T-cell (primary cell): ENCODE measurements around the gene SLC16A8. TPM values are rescaled to one million over a fixed set of nuclear protein-coding genes. Genes with fewer than 3 reads are reported as not detected.

Experiments
- ATAC-seq, 4 experiments: fragments of 200-7000 bp in 3 of 4; fragments of 150-1000 bp in 1 of 4; cut with Tn5 transposase; replicated peaks in 1 of 4; 1 replicate in 3 of 4; 2 replicates in 1 of 4; pipeline ENCODE4 v1.10.0; 2021; ENCODE audit warnings: moderate library complexity in 3 of 4, mild to moderate bottlenecking in 2 of 4, moderate number of reproducible peaks in 1 of 4
- CTCF ChIA-PET, 2 donors: fragments of 300-600 bp; sonication (Branson Sonifier 250); formaldehyde crosslinking; loops; one replicate each; lab custom pipeline; 2022; ENCODE audit warnings: antibody characterized with exemption in 2 of 2; lab: Charles Lee
- POLR2A ChIA-PET, 2 donors: fragments of 300-600 bp; sonication (Branson Sonifier 250); formaldehyde crosslinking; loops; one replicate each; lab custom pipeline; 2022; ENCODE audit warnings: antibody characterized with exemption in 2 of 2; lab: Charles Lee
- DNase-seq, 35 experiments: peaks; one replicate each; pipeline versions ENCODE4 v3.0.0 to v3.0.0-alpha.2; 2013 to 2023
- H3K27ac ChIP-seq: one replicate; pipeline ENCODE4 v1.5.1; 2013; ENCODE audit warnings: low read length
- H3K27me3 ChIP-seq, 2 experiments: replicated peaks in 1 of 2; 1 replicate in 1 of 2; 2 replicates in 1 of 2; pipeline versions ENCODE4 v1.6.1 to v1.7.0; 2013; ENCODE audit warnings: low read length in 1 of 2, mixed read lengths in 1 of 2; ENCODE audit not compliant: control insufficient read depth in 2 of 2, insufficient read depth in 2 of 2; ENCODE audit errors: extremely low read depth in 1 of 2
- H3K36me3 ChIP-seq, 2 donors: 1 replicate in 1 of 2; 2 replicates in 1 of 2; pipeline versions ENCODE4 v1.6.1 to v1.7.0; 2013; ENCODE audit warnings: low read length in 1 of 2; ENCODE audit not compliant: control insufficient read depth in 2 of 2, insufficient read depth in 1 of 2; ENCODE audit errors: extremely low read depth in 1 of 2
- H3K4me1 ChIP-seq, 2 experiments: 1 replicate in 1 of 2; 2 replicates in 1 of 2; pipeline versions ENCODE4 v1.6.1 to v1.7.0; 2013; ENCODE audit warnings: low read length in 2 of 2, mixed read lengths in 1 of 2; ENCODE audit not compliant: insufficient read depth in 2 of 2, control insufficient read depth in 1 of 2; ENCODE audit errors: extremely low read depth in 1 of 2
- H3K4me3 ChIP-seq, 2 donors: 1 replicate in 1 of 2; 2 replicates in 1 of 2; pipeline versions ENCODE4 v1.5.1 to v1.7.0; 2013; ENCODE audit warnings: mild to moderate bottlenecking in 2 of 2, low read length in 1 of 2, moderate library complexity in 1 of 2; ENCODE audit not compliant: control insufficient read depth in 1 of 2; ENCODE audit errors: extremely low read depth in 1 of 2
- H3K9me3 ChIP-seq: 2 replicates; pipeline ENCODE4 v1.7.0; 2013
- H3K27ac Mint-ChIP-seq, 2 donors: one replicate each; pipeline ENCODE4 v1.8.0; 2020 to 2021; ENCODE audit warnings: mild to moderate bottlenecking in 2 of 2, mixed read lengths in 2 of 2
- H3K27me3 Mint-ChIP-seq, 2 donors: one replicate each; pipeline ENCODE4 v1.8.0; 2021 to 2022; ENCODE audit warnings: mixed read lengths in 2 of 2
- H3K36me3 Mint-ChIP-seq: one replicate; pipeline ENCODE4 v1.8.0; 2021; ENCODE audit warnings: mixed read lengths
- H3K4me1 Mint-ChIP-seq, 3 donors: one replicate each; pipeline ENCODE4 v1.8.0; 2020 to 2022; ENCODE audit warnings: mixed read lengths in 3 of 3, mild to moderate bottlenecking in 1 of 3
- H3K4me3 Mint-ChIP-seq, 3 donors: one replicate each; pipeline ENCODE4 v1.8.0; 2020 to 2022; ENCODE audit warnings: mild to moderate bottlenecking in 3 of 3, mixed read lengths in 3 of 3, moderate library complexity in 3 of 3
- H3K9me3 Mint-ChIP-seq, 3 donors: one replicate each; pipeline ENCODE4 v1.8.0; 2020 to 2022; ENCODE audit warnings: mixed read lengths in 3 of 3
- WGBS: methylation state at CpG from one replicate; pipeline ENCODE4 v1.1.5; 2013; ENCODE audit warnings: missing lambda C conversion rate; ENCODE audit not compliant: insufficient coverage; 5-methylcytosine and 5-hydroxymethylcytosine counted together
- total RNA-seq, 35 experiments: library from RNA in 6 of 35; stranded (reverse) in 6 of 35; fragments of 120-200 nt in 1 of 35; gene quantifications; one replicate each; pipeline versions ENCODE4 v1.2.1 to v1.2.4 and lab custom pipeline; 2013 to 2026

The SLC16A8 gene
- total RNA-seq, 5 donors from 2014 or later (not counting 1 experiment from before 2014, with no cell fraction given): 0.19 TPM; not detected in 4

- H3K27me3 ChIP-seq: no peaks in the 10 kb centered on the region
- H3K9me3 ChIP-seq: no peaks in the 10 kb centered on the region
- Mint-ChIP-seq H3K36me3 (peaks cover 29% of the 10 kb centered on the region), H3K27me3 (no peaks in the 10 kb centered on the region), H3K9me3 (no peaks in the 10 kb centered on the region), H3K4me1 (no peaks in the 10 kb centered on the region), H3K27ac (no peak overlapping the region), H3K4me3 (no peak overlapping the region)
- no peak overlapping the region for H3K4me3 ChIP-seq
- H3K27ac ChIP-seq: no peak overlapping the region
- ChIA-PET CTCF (no interaction called here), POLR2A (no interaction called here)
- H3K4me1 ChIP-seq: no peaks in the 10 kb centered on the region
- WGBS: 94% methylated on average over 6 of the region's 10 CpGs
- no peak for DNase-seq
- no peak for ATAC-seq
- peaks cover 25 to 58% of the 10 kb centered on the region in 2 donors for H3K36me3 ChIP-seq
Observed at GRCh38 chr22:38129021-38129420, 45.0 kb upstream of the SLC16A8 start.

- ChIA-PET CTCF (no interaction called here), POLR2A (no interaction called here)
- ATAC-seq (no peak), DNase-seq (no peak)
- H3K27me3 Mint-ChIP-seq: no peaks in the 10 kb centered on the region
- no peaks in the 10 kb centered on the region for H3K9me3 Mint-ChIP-seq
- no peak overlapping the region for H3K27ac ChIP-seq
- no peak overlapping the region for H3K4me3 ChIP-seq
- H3K4me3 Mint-ChIP-seq: no peak overlapping the region
- 87% methylated on average over 7 of the region's 9 CpGs for WGBS
- peaks cover 23 to 49% of the 10 kb centered on the region in 2 donors for H3K36me3 ChIP-seq
- H3K9me3 ChIP-seq: no peaks in the 10 kb centered on the region
- peaks cover 25% of the 10 kb centered on the region for H3K36me3 Mint-ChIP-seq
- H3K27ac Mint-ChIP-seq: no peak overlapping the region
- H3K27me3 ChIP-seq: no peaks in the 10 kb centered on the region
- no peaks in the 10 kb centered on the region for H3K4me1 Mint-ChIP-seq
- H3K4me1 ChIP-seq: no peaks in the 10 kb centered on the region
Observed at GRCh38 chr22:38127869-38128268, 43.9 kb upstream of the SLC16A8 start.

- CTCF ChIA-PET: no interaction called here
- Mint-ChIP-seq H3K27ac (no peak overlapping the region), H3K36me3 (peaks cover 20% of the 10 kb centered on the region), H3K9me3 (no peaks in the 10 kb centered on the region), H3K27me3 (no peaks in the 10 kb centered on the region), H3K4me1 (no peaks in the 10 kb centered on the region), H3K4me3 (no peak overlapping the region)
- no peak overlapping the region for H3K4me3 ChIP-seq
- WGBS: 96% methylated on average over 20 of the region's 23 CpGs
- H3K36me3 ChIP-seq: peaks cover 23 to 42% of the 10 kb centered on the region in 2 donors
- DNase-seq (no peak), ATAC-seq (no peak)
- H3K9me3 ChIP-seq: no peaks in the 10 kb centered on the region
- H3K27me3 ChIP-seq: no peaks in the 10 kb centered on the region
- POLR2A ChIA-PET: no interaction called here
- H3K4me1 ChIP-seq: no peaks in the 10 kb centered on the region
- H3K27ac ChIP-seq: no peak overlapping the region
Observed at GRCh38 chr22:38126928-38127668, 43.1 kb upstream of the SLC16A8 start.

- Mint-ChIP-seq H3K27me3 (no peaks in the 10 kb centered on the region), H3K4me3 (no peak overlapping the region), H3K9me3 (no peaks in the 10 kb centered on the region), H3K36me3 (peaks cover 15% of the 10 kb centered on the region), H3K27ac (no peak overlapping the region), H3K4me1 (no peaks in the 10 kb centered on the region)
- POLR2A ChIA-PET: no interaction called here
- no peaks in the 10 kb centered on the region for H3K27me3 ChIP-seq
- no peaks in the 10 kb centered on the region for H3K9me3 ChIP-seq
- CTCF ChIA-PET: no interaction called here
- ATAC-seq (no peak), DNase-seq (no peak)
- H3K27ac ChIP-seq: no peak overlapping the region
- H3K4me3 ChIP-seq: no peak overlapping the region
- peaks cover 23 to 42% of the 10 kb centered on the region in 2 donors for H3K36me3 ChIP-seq
- WGBS: 87% methylated on average over 6 of the region's 11 CpGs
- no peaks in the 10 kb centered on the region for H3K4me1 ChIP-seq
Observed at GRCh38 chr22:38125751-38126201, 41.8 kb upstream of the SLC16A8 start.

GRCh38 chr22:38125038-38125610 is 41.1 kb upstream of the SLC16A8 start:
- Histone ChIP-seq H3K9me3 (no peaks in the 10 kb centered on the region), H3K27me3 (no peaks in the 10 kb centered on the region), H3K36me3 (peaks cover 25 to 42% of the 10 kb centered on the region in 2 donors), H3K4me1 (no peaks in the 10 kb centered on the region), H3K4me3 (no peak overlapping the region), H3K27ac (no peak overlapping the region)
- no peaks in the 10 kb centered on the region for H3K27me3 Mint-ChIP-seq
- H3K36me3 Mint-ChIP-seq: peaks cover 15% of the 10 kb centered on the region
- ATAC-seq (no peak), DNase-seq (no peak)
- H3K4me1 Mint-ChIP-seq: no peaks in the 10 kb centered on the region
- no peaks in the 10 kb centered on the region for H3K9me3 Mint-ChIP-seq
- no peak overlapping the region for H3K27ac Mint-ChIP-seq
- ChIA-PET POLR2A (no interaction called here), CTCF (no interaction called here)
- 97% methylated on average over 6 of the region's 14 CpGs for WGBS
- no peak overlapping the region for H3K4me3 Mint-ChIP-seq

GRCh38 chr22:38124236-38124974 is 40.4 kb upstream of the SLC16A8 start:
- Histone ChIP-seq H3K27me3 (no peaks in the 10 kb centered on the region), H3K4me1 (no peaks in the 10 kb centered on the region), H3K4me3 (no peak overlapping the region), H3K36me3 (peaks cover 23 to 36% of the 10 kb centered on the region in 2 donors), H3K9me3 (no peaks in the 10 kb centered on the region), H3K27ac (no peak overlapping the region)
- WGBS: 88% methylated on average over 15 of the region's 21 CpGs
- DNase-seq (no peak), ATAC-seq (no peak)
- no peaks in the 10 kb centered on the region for H3K4me1 Mint-ChIP-seq
- H3K4me3 Mint-ChIP-seq: no peak overlapping the region
- H3K36me3 Mint-ChIP-seq: peaks cover 20% of the 10 kb centered on the region
- POLR2A ChIA-PET: interaction anchor here in 1 of 2 donors (0.5 kb wide), 1 partner anchor 1082 kb away, joined by 8 read pairs; no protein-coding TSS in a partner anchor
- CTCF ChIA-PET: no interaction called here
- no peaks in the 10 kb centered on the region for H3K27me3 Mint-ChIP-seq
- H3K27ac Mint-ChIP-seq: no peak overlapping the region
- no peaks in the 10 kb centered on the region for H3K9me3 Mint-ChIP-seq
